ENCODE data around the gene DDX1.
"Not testable (repeated sequence)": the region's sequence is repeated elsewhere in the genome, so short reads cannot be mapped to it uniquely, and the experiment has no call there.

Gene DDX1

DNA sequence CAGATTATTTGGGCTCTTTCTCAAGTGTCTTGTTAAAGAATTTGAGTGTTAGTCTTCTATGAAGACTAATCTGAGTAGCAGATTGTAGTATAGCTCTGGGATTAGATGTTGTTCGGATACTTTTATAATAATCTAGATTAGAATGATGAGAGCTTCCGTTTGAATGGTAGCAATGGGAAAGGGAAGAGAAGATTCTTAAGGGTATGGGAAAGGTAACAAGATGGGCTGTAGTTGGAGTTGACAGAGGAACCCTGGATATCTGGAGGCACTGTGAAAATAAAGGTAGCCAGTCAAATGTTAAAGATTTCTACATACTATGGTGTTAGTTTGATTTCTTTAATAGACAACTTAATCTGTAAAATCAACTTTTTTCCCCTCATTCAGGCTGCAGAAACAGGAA is 4.7 kb downstream of the DDX1 start:
- no peak for DNase-seq

DNA sequence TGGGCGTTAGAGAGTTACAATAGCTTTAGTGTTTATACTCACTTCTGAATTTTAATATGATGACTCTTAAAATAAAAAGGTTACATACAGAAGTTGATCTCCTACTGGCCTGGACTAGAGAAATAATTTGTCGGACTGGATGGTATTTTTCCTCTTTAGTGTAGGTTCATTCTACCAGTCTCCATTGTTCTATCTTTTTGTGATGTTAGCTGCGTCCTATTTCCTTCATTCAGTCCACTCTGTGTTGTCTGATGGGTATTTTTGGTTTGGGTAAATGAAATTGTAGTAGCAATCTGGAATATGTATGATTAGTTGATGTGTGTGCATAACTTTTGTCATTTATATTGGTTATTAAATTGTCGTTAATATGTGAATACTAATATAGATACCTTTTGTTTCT is 5.3 kb downstream of the DDX1 start:
- no peak for DNase-seq

DNA sequence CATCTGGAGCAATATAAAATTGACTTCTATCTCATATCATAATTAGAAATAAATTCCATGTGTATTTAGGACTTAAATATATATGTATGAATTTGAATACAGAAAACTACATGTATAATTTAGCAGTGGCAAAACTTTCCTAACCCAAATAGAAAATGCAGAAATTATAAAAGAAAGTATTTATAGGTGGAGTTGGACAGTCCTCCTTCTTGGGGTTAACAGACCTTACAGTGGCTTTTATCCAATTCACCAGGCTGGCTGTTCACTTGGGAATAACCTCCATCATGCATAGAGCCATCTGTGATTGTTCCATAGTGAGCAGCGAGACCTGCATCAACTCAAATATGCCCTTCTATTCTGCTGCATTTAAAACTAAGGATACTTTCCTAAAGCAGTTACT is 8.3 kb downstream of the DDX1 start:
- DNase-seq: no peak

DNA sequence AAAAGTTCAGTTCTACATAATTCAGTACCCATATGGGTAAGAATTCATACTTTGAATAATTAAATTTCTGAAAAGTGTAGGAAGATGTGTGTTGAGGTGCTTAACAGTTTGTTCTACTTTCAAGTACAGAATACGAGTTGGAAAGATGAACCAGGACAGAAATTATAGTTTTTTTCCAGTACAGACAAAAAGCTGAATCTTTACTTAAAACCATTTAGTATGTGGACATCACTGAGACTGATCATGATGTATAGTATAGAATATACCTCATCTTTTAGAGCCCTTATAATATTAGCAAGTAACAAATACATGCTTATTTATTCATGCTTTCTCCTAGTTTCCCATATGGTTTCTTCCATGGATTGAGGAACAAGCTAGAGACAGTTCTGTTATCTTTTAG is 10.0 kb downstream of the DDX1 start:
- DNase-seq: no peak

DNA sequence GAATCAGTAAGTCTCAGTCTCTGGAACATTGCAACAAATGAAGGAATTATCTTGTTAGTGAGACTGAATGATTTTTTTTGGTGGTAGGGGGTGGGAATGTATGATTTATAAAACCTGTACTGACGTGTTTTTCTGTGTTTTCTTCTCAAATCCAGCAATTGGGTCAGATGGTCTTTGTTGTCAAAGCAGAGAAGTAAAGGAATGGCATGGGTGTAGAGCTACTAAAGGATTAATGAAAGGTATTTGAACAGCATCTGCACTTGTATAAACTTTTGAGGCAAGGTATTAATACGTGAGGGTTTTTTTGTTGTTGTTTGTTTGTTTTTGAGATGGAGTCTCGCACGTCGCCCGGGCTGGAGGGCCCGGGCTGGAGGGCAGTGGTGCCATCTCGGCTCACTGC is 10.7 kb downstream of the DDX1 start:
- no peak for DNase-seq

DNA sequence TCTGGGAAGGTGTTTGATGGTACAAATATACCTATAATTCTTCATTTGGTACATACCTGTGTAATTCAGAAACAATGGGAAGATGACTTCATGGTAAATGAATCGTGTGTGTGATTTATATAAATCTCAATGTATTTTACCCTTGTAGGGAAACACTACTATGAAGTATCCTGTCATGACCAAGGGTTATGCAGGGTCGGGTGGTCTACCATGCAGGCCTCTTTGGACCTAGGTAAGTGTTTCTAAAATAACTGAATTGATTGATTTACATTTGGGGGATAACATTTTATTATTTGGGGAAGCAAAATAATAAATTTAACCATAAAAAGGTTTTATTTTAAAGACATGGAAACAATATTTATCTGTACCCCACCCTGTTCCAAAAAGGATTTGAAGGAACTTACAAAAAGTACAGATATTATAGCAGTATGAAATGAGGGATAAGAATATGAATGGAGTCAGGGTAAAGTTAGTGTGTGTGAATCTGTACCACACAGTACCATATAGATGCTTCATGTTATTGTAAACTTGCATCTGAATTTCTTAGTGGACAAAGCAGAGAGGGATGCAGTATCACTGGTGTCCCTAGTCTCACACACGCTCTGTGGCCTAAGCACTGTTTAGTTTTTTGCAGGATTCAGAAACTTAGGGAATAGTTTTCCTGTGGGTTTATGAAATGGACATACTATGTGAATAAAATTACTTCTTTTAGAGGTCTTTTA is 11.5 kb downstream of the DDX1 start:
- no peak for DNase-seq

DNA sequence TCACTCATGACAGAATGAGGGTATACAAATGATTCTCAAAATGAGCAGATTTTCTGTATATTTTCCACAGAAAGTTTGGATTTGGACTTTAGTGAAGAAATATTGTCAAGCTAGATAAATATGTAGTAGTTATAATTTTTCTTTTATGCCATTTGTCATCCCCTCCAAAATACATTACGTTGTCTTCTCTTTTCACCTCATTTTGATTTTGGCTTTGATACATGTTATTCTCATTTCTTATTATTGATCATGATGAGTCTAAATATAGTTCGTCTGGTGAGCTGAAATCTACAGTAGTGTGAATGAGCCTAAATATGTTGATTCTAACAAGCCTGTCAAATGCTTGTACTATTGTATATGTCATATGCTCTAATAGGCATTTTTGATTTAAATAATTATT is 12.3 kb downstream of the DDX1 start:
- no peak for DNase-seq

DNA sequence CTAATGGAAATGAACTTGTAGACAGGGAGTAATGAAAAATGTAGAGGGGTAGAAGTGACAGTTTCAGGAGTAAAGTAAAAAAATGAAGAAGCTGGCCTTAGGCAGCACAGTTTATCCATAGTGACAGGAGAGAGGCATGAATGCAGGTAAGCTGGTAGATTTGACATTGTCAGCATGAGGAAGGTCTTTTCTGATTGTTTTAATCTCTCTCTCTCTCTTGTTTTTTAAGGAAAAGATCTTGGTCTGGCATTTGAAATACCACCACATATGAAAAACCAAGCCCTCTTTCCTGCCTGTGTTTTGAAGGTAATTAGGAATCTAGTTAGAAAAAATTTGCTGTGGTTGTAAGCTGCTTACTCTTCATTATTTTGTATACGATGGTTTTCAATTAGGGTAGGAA is 14.1 kb downstream of the DDX1 start:
- no peak for DNase-seq

DNA sequence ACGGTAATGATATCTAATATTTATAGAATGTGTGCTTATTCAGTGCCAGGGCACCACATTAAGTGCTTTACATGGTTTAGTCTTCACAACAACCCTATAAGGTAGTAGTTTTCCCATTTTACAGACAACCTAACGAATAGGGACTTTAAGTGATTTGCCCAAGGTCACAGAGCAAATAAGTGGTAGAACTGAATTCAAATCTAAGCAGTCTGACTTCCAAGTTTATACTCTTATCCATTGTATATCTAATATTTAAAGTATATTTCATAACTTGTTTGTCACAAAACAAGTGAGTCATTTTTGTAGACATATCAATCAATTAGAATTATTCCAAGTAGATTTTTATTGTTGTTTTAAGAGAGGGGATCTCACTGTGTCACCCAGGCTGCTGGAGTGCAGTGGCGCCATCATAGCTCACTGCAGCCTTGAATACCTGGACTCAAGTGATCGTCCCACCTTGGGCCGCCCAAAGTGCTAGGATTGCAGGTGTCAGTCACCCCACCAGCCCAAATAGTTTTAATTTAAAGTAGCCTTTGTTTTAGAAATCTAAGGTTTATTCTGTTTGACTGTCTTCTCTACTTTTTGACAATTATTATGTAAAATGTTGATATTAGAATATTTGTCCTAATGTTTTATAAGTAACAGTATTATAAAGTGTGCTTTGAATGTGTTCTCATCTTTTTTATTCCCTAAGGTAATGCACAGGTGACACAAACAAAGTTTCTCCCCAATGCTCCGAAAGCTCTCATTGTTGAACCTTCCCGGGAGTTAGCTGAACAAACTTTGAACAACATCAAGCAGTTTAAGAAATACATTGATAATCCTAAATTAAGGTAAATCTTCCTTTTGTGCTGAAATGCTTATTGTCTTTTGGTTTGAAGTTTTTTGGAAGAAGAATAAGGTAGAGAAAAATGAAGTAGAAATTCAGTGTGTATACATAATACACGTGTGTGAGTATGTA is 15.1 kb downstream of the DDX1 start:
- peak; percentile 98 for DNase-seq

DNA sequence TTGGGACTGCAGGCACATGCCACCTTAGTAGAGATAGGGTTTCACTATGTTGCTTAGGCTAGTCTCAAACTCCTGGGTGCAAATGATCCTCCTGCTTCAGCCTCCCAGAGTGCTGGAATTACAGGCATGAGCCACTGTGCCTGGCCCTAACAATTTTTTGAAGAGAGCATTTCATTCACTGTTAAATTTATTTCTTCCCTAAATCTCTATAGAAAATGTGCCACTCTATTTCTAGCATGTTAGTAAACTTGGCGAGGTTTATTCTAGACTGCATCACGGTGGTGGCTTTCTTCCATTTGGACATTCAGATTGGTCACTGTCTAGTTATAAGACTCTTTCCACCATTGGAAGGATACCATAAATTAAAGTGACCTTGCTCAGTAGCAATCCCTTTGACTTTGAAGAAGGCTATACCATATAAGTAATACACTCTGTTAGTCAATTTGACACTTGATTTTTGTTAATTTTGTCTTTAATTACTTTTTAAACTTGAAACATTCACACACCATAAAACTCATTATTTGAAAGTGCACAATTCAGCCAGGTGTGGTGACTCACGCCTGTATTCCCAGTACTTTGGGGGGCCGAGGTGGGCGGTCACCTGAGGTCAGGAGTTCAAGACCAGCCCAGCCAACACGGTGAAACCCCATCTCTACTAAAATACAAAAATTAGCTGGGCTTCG is 16.2 kb downstream of the DDX1 start:
- DNase-seq: no peak

DNA sequence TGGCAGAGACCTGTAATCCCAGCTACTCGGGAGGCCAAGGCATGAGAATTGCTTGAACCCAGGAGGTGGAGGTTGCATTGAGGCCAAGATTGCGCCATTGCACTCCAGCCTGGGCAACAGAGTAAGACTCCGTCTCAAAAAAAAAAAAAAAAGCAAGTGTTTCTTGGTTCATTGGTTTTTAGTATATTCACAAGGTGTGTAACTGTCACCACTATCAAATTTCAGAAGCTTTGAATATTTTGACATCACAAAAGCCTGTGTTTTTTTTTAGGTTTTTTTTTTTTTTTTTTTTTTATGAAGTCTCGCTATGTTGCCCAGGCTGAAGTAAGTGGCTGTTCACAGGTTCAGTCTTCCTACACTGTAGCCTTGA is 16.7 kb downstream of the DDX1 start:
- peak; percentile 100 for DNase-seq

DNA sequence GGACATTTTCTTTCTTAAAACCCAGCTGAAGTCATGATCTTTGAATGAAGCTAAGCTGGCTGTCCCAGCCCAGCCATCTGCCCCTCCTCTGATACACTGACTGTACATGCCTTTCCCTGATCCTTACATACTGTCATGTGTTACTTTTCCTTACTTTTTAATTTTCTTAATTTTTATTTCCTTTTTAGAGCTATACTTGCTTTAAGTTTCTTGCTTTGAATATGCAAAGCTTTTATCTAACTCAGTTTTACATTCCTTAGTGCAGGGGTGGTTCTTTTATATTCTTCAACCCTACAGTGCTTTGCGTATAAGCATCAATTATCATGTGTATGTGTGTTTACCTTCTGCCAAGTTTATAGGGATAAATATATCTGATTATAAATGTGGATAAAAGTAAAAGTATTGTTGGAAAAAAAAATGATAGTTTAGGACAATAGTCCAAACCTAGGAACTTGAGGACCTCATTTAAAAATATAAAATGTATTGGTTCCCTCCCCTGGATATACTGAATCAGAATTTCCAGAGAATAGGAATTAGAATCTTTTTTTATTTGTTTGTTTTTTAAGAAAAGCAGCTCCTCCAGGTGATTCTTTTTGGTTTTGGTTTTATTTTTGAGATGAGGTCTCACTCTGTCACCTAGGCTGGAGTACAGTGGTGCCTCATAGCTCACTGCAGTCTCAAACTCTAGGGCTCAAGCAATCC is 17.8 kb downstream of the DDX1 start:
- peak; percentile 99 for DNase-seq

DNA sequence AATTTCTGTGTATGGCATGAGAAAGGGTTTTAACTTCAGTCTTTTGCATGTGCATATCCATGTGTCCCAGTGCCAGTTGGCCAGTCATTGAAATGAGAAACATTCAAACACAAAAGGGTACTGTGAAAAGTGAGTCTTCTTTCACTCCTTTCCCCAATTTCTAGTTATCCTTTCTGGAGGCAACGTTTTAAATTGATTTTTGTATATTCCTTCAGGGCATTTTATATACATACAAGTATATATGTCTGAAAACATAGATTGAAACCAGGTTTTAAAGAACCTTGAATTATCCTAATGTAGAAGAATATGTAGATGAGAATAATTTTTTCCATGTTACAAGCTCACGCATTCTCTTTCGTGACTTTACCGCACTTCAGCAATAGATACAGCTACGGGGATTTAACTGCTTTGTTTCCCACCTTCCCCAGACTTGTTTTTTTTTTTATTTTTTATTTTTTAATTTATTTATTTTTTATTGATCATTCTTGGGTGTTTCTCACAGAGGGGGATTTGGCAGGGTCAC is 18.8 kb downstream of the DDX1 start:
- no peak for DNase-seq

DNA sequence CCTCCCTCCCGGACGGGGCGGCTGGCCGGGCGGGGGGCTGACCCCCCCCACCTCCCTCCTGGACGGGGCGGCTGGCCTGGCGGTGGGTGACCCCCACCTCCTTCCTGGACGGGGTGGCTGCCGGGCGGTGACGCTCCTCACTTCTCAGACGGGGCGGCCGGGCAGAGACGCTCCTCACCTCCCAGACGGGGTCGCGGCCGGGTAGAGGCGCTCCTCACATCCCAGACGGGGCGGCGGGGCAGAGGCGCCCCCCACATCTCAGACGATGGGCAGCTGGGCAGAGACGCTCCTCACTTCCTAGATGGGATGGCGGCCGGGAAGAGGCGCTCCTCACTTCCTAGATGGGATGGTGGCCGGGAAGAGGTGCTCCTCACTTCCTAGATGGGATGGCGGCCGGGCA is 20.4 kb downstream of the DDX1 start:
- DNase-seq: not testable (repeated sequence)

DNA sequence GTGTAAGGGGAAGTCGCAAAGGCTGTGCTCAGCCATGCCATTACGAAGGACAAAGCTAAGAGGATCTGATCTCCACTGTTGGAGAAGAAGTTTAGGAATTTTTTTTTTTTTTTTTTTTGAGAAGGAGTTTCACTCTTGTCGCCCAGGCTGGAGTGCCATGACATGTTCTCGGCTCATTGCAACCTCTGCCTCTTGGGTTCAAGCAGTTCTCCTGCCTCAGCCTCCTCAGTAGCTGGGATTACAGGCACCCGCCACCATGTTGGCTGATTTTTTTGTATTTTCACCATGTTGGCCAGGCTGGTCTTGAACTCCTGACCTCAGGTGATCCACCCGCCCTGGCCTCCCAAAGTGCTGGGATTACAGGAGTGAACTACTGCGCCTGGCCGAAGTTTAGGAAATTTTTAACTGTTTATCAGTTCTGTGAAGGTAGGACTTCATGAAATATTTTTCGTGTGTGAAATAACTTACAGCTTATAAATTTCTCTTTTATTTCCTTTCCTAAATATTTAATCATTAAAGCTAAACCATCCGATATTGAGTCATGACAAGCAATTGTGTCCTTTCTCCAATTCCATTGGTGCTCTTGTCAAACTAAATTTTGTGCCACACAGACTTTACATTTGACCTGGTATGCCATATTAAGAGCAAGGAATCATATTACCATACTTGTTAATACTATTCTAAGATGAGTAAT is 22.2 kb downstream of the DDX1 start:
- DNase-seq: no peak

DNA sequence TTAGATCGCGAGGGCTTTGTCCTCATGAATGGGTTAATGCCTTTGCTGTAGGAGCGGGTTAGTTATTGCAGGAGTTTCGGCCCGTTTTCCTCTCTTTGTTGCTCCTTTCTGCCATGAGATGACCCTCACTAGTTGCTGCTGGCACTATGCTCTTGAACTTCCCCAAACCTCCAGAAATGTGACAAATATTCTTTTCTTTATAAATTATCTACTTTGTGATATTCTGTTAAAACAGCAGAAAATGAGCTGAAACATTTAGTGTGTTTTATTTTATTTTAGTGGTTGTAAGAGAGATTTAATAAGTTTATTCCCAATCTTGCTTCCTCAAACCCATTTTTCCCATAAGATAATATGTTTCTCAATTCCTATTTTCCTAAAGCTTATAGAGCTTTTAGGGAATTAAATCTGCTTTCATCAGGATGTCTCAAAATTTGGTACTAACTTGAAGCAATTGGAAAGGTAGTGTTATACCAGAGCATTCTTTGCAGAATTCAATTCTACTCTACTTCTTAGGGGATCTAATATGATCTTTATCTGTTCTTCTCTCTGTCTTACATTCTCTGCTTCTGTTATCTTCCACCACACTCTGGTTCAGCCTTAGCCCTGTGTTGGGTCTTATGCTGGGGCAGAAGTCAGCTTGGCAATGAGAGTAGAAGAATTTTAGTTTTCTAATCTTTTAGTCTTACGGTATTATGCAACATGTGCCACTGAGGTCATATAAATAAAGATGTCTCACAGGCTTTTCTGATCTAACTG is 23.1 kb downstream of the DDX1 start:
- DNase-seq: no peak

DNA sequence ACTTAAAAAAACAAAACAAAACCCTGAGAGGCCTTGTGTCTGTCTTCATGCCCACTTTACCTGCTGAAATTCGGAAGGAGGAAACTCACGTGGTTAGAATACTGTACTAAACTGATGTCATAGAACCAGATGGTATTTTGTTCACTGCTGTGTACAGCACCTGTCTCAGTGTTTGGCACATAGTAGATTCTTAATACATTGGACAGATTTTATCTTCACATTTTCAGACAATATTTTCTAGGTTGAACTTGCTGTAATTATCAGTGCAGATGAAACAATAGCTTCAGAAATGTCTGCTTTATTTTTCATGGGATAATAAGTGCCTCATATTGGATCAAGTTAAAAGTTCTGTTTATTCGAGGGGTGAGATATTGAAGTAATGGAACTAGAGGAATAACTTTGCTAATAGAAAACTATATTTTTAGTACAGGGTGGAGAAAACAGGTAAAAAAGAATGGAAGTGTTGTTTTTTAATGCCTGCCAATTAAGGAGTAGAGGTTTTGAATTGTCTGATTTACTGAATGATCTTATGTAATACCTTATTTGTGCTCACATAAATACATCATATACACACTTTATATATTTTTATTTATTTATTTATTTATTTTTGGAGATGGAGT is 23.7 kb downstream of the DDX1 start:
- no peak for DNase-seq

DNA sequence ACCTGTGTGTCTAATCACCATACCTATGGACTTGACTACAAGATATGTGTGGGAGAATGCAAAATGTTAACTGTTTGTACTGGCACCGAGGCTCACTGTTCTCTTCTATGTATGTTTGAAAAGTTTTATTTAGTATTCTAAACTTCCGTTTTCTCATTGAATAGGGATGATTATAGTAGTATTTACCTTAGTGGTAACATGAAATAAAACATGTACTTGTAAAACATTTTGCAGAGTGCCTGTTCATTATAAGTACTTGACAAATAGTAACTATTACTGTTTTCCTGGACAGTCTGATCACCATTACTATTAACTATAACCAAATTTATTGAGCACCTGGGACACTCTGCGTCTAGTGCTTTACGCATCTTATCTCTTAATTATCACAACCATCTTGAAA is 24.8 kb downstream of the DDX1 start:
- no peak for DNase-seq

DNA sequence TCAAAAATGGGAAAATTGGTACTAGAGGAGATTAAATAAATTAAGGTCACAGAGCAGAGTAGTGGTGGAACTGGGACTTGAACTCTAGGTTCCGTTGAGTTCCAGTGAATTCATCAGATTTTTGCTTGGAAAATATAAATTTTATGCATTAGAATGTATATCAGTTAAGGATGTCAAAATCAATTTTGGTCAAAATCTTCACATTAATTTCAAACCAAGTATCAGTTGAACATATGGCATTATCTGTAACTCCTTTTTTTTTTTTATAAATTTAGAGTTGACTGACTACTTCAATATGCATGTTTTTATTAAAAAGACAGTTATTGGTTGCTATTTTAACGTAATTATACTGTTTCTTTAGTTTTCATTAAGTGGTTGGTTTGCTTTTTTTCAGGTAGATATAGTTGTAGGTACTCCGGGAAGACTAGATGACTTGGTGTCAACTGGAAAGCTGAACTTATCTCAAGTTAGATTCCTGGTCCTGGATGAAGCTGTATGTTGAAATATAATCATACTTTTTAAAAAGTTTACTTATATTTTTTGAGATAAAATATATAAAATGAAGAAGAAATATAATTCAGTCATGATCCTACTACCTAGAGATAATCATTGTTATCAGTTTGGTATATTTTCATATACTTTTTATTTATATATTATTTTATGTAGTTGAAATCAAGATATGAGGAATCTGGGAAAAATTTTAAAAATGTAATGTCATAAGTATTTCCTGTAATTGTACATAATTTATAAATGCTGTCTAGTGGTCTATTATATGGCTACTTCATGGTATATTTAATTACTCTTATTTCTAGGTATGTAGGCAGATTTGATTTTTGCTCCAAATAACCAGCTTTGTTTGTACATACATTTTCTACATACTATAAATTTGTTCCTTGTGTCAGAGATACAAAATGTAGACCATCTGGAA is 25.4 kb downstream of the DDX1 start:
- no peak for DNase-seq
